GM19438 (cell line): ENCODE results near the gene MEIG1.
A peak's percentile ranks its signal among the peaks of the same experiment; 100 is the strongest.
"Not testable (repeated sequence)": the region's sequence is repeated elsewhere in the genome, so short reads cannot be mapped to it uniquely, and the experiment has no call there.

ENCODE experiments used
- ATAC-seq: cut with Tn5 transposase; IDR thresholded peaks from one replicate; pipeline ENCODE4 v1.9.1; 2021; ENCODE audit warnings: low read depth; ENCODE audit not compliant: unreplicated experiment

Gene MEIG1, protein sequence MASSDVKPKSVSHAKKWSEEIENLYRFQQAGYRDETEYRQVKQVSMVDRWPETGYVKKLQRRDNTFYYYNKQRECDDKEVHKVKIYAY

DNA sequence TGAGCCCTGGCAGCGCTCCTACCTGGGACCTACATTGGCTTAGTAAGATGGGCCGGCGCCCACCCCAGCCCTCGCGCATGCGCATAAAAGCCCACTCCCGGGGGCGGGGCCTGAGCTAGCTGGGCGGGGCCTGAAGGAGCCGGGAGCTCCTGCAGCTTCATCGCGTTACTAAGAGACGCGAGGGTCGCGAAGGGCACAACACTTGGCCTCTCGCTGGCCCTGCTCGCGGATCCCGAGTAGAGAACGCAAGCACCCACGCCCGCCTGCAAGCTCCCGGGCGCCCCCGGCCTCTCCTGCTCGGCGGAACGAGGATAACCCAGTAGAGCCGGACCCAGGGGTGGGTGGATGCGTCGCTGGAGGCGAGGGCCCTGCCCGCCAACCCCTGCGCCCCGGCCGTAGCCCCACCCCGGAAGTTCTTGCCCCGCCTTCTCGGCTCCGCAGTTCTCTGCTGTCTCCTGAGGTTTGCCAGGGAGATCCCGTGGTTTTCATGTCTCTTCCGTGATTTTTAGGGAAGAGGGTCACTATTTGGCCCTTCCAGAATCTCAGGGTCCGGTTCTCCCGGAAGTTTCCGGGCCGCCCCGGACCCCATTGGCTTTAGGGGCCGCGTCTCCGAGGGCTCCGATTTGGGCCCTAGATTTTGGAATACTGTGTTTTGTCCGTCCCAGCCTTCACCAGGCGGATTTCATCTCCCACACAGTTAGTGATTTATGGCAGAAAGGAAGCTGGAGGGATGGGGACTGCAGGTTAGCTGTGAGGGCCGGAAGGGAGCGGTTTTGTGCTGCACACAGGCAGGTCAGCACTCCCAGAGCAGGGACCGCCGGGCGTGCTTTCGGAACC, at the start of gene MEIG1:
TSS of gene MEIG1 (plus strand) at position 168 of the 837 bp plus-strand sequence. CDS start 7,081 bp downstream, outside the sequence.
- peak; percentile 82 for ATAC-seq

DNA sequence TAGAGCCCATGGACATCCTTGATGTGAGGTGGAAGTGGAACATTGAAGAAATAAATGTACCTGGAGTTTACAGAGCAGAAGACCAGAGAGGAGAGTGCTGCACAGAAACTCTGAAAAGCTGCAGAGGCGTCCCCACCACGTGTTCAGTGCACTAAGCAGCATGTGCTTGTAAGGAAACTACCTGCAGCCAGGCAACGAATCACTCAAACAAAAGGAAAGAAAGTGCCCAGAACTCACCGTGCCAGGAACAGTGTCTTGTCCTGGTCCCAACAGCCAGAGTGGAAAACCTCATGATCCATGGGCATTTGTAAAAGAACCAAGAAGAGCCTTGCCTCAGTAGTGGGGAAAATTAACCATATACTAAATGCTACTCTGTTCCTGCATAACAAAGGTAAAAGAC, 48.2 kb upstream of the MEIG1 start:
- ATAC-seq = no peak

DNA sequence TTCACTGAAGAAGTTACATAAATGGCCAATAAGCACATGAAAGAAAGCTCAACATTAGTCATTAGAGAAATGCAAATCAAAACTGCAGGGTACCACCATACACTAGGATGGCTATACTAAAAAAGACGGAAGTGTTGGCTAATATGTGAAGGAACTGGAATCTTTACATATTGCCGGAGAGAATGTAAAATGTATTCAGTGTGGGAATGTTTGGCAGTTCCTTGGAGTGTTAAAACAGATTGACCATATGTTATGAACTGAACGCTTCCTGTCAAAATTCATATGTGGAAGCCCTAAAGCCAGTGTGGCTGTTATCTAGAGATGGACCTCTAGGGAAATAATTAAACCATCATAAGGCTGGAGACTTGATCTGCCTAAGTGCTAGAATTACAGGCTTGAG, 47.4 kb upstream of the MEIG1 start:
- no peak for ATAC-seq

DNA sequence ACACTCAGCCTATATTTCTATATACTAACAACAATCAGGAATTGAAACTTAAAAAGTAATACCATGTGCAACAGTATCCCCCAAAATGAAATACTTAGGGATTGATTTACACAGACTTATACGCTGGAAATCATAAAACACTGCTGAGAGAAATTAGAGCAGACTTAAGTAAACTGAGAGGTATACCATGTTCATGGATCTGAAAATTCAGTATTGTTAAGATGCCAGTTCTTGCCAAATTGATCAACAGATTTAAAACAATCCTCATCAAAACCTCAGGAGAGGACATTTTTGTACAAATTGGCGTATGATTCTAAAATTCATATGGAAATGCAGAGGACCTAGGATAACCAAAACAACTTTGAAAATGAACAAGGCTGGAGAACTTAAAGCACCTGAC, 42.6 kb upstream of the MEIG1 start:
- no peak for ATAC-seq

DNA sequence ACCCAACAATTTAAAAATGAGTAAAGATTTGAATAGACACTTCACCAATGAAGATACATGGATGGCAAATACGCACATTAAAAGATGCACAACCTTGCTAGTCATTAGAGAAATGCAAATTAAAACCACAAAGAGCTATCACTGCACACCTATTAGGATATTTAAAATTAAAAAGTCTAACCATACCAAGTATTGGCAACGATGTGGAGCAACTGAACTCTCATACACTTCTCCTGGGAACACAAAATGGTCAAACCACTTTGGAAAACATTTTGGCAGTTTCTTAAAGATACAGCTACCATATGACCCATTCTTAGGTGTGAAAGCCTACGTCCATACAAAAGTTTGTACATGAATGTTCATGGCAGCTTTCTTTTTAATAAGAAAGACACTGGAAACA, 41.4 kb upstream of the MEIG1 start:
- ATAC-seq = no peak

DNA sequence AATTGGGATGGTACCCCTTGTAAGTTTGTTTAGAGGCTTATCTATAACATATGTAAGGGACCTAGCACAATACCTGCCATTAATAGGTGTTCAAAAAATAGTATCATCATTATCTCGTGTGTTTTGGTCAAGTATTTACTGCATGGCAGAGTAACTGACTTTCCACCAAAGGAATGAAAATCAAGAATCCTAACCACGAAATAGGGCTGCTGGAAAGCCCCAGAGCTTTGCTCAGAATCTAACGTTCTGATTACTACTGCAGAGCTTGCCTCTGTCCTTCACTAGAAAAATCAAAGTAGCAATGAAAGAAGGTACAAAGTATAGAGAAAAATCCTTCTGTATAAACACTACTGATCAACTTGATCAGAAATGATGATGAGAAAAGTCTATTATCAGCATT, 40.2 kb upstream of the MEIG1 start:
- ATAC-seq = no peak

DNA sequence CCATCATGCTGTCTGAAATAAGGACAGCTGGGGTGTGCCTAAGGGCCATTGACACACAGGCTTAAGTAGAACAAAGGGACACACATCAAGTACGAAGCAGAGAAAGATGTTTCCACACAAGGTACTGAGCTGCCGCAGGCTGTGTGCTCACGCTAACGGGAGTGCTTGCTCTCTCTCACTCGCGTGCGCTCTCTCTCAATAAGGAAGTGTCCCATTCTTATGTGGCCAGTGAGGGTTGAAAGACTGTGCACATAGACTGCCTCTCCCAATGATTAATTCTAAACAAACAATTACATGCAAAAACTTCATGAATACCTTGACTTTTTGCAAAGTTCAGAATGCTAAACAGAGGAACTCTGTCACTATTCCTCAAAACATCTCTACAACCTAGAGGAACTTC, 35.2 kb upstream of the MEIG1 start:
- no peak for ATAC-seq

DNA sequence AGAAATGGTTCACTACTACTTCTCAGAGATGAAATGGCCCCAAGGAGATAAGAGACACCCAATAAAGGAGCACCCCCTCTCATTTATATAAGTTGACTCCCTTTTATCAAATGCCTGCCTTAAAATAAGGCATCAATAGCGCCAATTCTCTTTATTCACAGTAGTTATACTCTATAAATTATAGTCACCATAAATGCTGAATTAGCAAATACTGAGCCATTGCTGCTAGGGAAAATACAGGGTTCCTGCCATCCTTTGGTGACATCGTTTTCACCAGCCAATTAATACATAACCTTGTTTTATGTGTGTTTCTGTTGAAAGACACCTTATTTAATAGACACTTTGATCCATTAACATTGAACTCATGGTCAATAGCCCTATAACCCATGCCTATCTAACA, 33.9 kb upstream of the MEIG1 start:
- ATAC-seq = no peak

DNA sequence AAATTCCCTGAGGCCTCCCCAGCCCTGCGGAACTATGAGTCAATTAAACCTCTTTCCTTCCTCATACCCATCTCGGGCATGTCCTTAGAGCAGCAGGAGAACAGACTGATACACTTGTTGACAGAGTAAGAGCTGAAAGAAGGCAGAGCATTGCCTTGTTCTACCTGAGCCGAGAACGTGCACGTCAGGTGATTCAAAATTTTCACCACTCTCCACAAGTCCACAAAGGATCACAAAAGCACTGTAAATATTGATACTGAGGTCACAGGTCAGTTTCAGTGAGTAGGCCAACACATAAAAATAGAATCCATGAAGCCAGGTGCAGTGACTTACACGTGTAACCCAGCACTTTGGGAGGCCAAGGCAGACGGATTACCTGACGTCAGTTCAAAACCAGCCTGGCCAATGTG, 33.1 kb upstream of the MEIG1 start:
- no peak for ATAC-seq

DNA sequence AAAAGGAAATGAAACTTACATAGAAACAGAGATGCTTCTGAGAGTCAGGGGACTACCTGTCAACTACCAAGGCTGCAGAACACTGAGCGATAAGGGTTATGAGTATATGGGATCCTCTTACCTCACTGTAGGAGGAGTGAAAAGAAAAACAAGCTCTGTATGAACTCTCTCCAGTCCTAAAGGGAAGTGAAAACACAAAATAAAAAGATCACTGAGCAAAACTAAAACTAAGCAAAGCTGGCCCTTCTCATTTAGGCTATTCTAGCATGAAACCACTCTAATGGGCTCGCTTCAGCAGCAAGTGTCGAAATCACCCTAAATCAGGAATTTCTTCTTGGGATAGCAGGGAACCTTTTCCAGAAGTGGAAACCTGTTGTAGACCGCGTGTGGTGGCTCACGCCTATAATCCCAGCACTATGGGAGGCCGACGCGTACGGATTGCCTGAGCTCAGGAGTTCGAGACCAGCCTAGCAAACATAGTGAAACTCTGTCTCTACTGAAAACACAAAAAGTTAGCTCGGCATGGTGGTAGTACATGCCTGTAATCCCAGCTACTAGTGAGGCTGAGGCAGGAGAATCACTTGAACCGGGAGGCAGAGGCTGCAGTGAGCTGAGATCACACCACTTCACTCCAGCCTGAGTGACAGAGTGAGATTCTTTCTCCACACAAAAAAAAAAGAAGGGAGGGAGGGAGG, 32.3 kb upstream of the MEIG1 start:
- peak; percentile 97 for ATAC-seq

DNA sequence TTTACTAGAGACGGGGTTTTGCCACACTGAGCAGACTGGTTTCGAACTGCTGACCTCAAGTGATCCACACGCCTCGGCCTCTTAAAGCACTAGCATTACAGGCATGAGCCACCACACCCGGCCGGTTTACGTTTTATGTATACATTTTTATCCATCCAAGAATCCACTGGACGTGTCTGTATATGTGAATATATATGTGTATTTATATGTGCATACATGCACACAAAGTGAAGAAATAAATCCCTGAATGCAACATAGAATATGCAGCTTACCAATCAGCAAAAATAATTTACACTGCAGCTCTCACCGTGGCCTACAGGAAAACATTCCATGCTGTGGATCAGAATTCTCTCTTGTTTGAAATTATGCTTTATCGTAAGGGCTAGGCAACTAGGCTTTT, 28.6 kb upstream of the MEIG1 start:
- no peak for ATAC-seq

DNA sequence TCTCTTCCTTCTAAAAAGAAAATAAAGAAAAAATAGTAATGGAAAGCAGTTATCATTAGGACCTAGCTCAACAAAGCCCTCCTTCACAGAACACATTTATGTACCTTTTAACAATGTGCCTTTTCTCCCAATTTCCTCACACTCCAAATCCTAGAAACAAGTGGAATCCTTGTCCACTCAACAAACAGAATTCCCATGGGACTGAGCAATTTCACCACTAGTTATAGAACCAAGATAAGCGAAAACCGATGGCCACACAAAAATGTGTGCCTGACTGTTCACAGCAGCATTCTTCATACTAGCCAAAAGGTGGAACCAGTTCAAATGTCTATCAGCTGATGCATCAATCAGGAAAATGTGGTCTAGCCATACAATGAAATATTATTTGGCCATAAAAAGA, 22.6 kb upstream of the MEIG1 start:
- no peak for ATAC-seq

DNA sequence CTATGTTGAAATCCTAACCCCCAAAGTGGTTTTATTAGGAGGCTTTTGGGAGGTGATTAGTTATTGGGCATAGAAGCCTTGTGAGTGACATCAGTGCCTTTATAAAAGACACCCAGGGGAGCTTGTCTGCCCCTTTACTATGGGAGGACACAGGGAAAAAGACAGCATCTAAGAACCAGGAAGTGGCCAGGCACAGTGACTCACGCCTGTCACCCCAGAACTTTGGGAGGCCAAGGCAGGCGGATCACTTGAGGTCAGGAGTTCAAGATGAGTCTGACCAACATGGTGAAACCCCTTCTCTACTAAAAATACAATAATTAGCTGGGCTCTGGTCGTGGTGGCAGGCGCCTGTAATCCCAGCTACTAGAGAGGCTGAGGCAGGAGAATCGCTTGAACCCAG, 20.2 kb upstream of the MEIG1 start:
- not testable (repeated sequence) for ATAC-seq

DNA sequence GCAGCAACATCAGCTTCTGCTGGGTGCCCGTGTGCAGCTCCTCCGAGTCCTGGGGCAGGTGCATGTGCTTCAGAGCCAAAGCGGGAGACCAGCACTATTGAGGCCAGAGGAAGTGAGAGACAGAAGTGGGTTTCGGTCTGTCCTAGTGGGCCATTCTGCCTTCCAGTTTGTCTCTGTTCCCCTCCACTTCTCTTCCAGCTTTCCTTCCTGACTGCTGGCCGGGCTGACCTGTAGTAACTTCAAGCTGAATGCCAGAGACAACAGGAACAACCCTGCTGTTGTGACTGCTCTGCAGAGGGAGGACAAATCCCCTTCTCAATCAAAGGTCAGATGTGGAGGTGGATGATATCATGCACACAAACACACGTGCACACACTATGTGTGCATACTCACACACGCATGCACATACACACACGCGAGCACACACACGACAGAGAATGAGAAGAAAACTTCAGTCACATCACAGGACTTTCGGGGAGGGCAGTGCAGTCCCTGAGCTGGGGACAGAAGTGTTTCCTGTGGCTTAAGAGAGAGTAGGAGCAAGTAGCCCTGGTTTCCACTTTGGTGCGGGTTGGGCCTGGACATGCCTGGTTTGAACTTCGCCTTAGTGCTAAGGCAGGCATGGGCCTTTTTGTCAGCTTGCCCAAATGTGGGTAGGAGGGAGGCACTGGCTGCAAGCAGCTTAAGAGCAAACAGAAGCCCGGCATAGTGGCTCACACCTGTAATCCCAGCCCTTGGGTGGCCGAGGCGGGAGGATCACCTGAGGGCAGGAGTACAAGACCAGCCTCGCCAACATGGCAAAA, 16.8 kb upstream of the MEIG1 start:
- peak; percentile 92 for ATAC-seq

DNA sequence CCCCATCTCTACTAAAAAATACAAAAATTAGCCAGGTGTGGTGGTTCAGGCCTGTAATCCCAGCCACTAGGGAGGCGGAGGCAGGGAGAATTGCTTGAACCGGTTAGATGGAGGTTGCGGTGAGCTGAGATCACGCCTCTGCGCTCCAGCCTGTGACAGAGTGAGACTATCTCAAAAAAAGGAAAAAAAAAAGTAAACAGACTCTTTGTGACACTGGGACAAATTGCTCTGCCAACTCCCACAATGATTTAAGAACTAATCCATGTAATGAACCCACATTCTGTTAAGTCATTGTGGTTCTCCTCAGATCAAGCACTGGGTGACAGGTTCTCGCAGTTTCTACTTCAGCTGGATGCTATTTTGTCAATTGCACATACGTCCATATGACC, 16.2 kb upstream of the MEIG1 start:
- not testable (repeated sequence) for ATAC-seq

DNA sequence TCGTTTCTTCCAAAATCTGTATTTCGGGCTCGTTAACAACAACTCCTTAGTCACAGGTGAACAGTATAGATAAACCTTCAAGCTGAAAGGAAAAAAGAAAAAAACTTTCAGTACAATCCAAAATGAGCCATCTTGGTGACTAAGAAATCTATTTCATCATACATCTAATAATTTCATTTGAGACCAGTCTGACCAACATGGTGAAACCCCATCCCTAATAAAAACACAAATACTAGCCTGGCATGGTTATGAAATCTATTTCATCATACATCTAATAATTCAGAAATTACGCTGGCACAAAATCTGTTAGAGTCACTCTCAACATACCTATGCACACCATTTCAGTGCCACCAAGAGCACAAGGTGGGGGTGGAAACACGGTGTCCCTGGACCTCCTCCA, 14.1 kb upstream of the MEIG1 start:
- no peak for ATAC-seq

DNA sequence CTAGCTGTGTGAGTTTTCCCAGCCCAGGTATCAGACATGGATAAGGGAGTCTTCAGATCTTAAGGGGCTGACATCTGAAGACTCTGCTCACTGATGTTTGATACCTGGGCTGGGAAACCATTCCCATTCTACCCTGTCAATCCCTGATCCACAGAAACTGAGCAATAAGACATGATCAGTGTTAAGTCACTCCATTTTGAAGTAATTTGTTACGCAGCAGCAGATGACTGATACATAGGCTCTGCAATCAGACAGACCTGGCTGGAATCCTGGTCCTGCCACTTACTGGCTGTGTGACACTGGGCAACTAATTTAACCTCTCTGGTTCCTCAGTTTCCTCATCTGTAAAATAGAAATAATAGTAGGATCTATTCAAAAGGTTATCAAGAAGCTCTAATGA, 11.9 kb upstream of the MEIG1 start:
- no peak for ATAC-seq

DNA sequence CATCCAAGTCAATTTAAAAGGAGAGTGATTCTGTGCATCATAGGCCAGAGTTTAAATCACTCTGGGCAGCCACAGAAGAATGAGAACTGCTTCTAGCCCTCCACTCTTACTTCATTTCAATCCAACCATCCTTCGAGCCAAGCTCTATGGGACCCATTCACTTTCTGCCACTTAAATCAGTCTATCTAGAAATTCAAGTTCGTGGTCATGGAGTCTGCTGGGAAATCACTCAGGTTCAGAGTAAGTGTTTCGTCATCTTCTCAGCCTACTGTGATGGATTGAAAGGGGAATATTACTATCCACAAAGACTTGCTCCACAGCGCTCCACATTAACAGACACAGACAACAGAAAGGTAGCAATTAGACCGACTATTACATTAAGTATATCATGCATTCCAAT, 9.9 kb upstream of the MEIG1 start:
- ATAC-seq = no peak

DNA sequence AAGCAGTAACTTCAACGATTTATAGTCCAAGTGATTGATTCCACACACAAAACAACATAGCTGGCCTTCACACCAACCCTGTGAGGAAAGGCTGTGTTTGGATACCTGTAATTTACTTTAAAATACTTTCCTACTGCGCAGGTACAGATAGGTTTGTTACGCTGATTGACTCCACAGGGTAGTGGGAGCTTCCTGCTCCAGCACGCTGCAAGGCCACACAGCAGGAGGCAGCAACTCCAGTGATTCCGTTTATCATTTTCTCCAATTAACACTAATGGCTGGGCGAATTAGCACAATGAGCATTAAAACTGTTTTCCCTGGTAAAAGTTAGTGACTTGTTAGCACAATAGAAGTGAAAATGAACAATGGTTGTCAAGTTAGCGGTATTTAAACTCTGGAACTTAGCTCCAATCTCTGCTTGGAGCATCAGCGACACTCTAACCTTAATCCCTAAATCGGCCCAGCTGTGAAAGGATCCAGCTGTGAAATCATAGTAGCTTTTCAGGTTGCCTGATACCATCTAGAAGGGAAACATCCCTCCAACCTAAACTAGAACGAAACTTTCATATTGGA, 6.3 kb upstream of the MEIG1 start:
- no peak for ATAC-seq

DNA sequence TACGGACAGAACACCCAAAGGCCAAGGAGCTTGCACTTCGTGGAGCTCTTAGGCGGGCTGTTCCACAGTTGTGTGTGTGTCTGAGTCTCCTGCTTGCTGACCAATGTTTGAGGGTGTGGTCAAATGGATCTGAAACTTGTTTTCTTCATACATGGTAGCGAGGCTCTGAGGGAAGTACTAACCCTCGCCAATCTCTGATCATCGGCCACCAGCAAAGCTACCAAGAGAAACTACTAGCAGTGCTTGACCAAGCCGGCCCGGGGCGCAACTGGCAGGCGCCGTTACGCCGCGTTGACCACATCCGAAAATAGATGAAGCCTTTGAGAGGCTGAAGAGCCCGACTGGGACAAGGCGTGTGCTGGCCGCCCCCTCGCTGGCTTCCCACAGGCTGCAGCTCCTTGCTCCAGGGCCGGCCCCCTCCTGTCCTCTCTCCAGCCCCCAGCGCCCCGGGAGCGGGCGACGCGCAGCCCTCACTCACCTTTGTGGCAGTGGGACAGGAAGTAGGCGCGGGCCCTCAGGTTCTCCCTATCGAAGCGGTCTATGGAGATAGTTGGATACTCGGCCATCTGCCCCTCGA, 5.7 kb upstream of the MEIG1 start:
- peak; percentile 48 for ATAC-seq
